Loucy (cell line): ENCODE data around the gene PCSK2.

Source experiments
- H2AFZ ChIP-seq: fragments of 200-600 bp; sonication (generic); 2 replicates; pipeline ENCODE4 v1.6.0; 2016; ENCODE audit warnings: antibody characterized with exemption, mild to moderate bottlenecking, low read length, moderate library complexity
- H3F3A ChIP-seq: fragments of 200-600 bp; 2 replicates; pipeline ENCODE4 v1.6.0; 2016; ENCODE audit warnings: antibody characterized with exemption, low read depth, mild to moderate bottlenecking
- H3K27me3 ChIP-seq: fragments of 200-600 bp; sonication (generic); 2 replicates; pipeline ENCODE4 v1.6.1; 2014; ENCODE audit warnings: low read length, mild to moderate bottlenecking; ENCODE audit not compliant: insufficient read depth, poor library complexity, severe bottlenecking
- H3K36me3 ChIP-seq: fragments of 200-600 bp; sonication (generic); 2 replicates; pipeline ENCODE4 v1.6.1; 2016; ENCODE audit warnings: low read length; ENCODE audit not compliant: insufficient read depth
- H3K4me1 ChIP-seq: fragments of 200-600 bp; sonication (generic); 2 replicates; pipeline ENCODE4 v1.5.1; 2014; ENCODE audit warnings: low read length, mild to moderate bottlenecking; ENCODE audit not compliant: insufficient read depth, poor library complexity, severe bottlenecking
- H3K4me2 ChIP-seq: fragments of 200-600 bp; sonication (generic); 2 replicates; pipeline ENCODE4 v1.6.0; 2014; ENCODE audit warnings: antibody characterized with exemption, low read length, low read depth, mild to moderate bottlenecking; ENCODE audit not compliant: poor library complexity, severe bottlenecking
- H3K4me3 ChIP-seq: fragments of 200-600 bp; sonication (generic); 2 replicates; pipeline ENCODE4 v1.5.1; 2014; ENCODE audit warnings: low read length, mild to moderate bottlenecking, mixed read lengths; ENCODE audit not compliant: poor library complexity, severe bottlenecking
- H3K79me2 ChIP-seq: fragments of 200-600 bp; sonication (generic); 2 replicates; pipeline ENCODE4 v1.6.1; 2014; ENCODE audit warnings: low read length; ENCODE audit not compliant: insufficient read depth
- H3K9ac ChIP-seq: fragments of 200-600 bp; sonication (generic); 2 replicates; pipeline ENCODE4 v1.6.0; 2014; ENCODE audit warnings: mild to moderate bottlenecking, low read depth, low read length, moderate library complexity; ENCODE audit not compliant: poor library complexity, severe bottlenecking
- H3K9me2 ChIP-seq: fragments of 200-600 bp; sonication (generic); replicated peaks from 2 replicates; pipeline ENCODE4 v1.6.1; 2016; ENCODE audit warnings: low read depth, low read length, mixed read lengths
- H3K9me3 ChIP-seq: fragments of 200-600 bp; sonication (generic); 2 replicates; pipeline ENCODE4 v1.6.1; 2014; ENCODE audit warnings: mild to moderate bottlenecking, antibody characterized with exemption, low read length, low read depth; ENCODE audit not compliant: insufficient read depth
- H4K20me1 ChIP-seq: fragments of 200-600 bp; sonication (generic); 2 replicates; pipeline ENCODE4 v1.6.0; 2014; ENCODE audit warnings: antibody characterized with exemption, low read length, mild to moderate bottlenecking; ENCODE audit not compliant: insufficient read depth, poor library complexity, severe bottlenecking
- CTCF ChIP-seq: fragments of 200-600 bp; sonication (generic); conservative IDR thresholded peaks from 2 replicates; pipeline ENCODE4 v1.5.1; 2014; ENCODE audit warnings: mild to moderate bottlenecking, antibody characterized with exemption, low read length
- EZH2phosphoT487 ChIP-seq: fragments of 200-600 bp; IDR thresholded peaks from 2 replicates; pipeline ENCODE4 v1.6.1; 2018; ENCODE audit warnings: antibody characterized with exemption, mild to moderate bottlenecking, moderate library complexity, borderline replicate concordance

PCSK2 gene

GRCh38 chr20:17468073-17468840 lies 241.4 kb downstream of the PCSK2 start:
- no peaks in the 10 kb centered on the region for H3K9me2 ChIP-seq
- no peak overlapping the region for H2AFZ ChIP-seq
- no peak overlapping the region for H3K4me3 ChIP-seq
- H4K20me1 ChIP-seq = no peaks in the 10 kb centered on the region
- no peaks in the 10 kb centered on the region for H3F3A ChIP-seq
- TF ChIP-seq EZH2phosphoT487 = no peak
- no peak for TF ChIP-seq CTCF
- no peak overlapping the region for H3K4me2 ChIP-seq
- H3K36me3 ChIP-seq = no peaks in the 10 kb centered on the region
- no peaks in the 10 kb centered on the region for H3K27me3 ChIP-seq
- H3K79me2 ChIP-seq = no peaks in the 10 kb centered on the region
- no peak overlapping the region for H3K9ac ChIP-seq
- no peaks in the 10 kb centered on the region for H3K4me1 ChIP-seq
- no peaks in the 10 kb centered on the region for H3K9me3 ChIP-seq

GRCh38 chr20:17469246-17470030 lies 242.6 kb downstream of the PCSK2 start:
- no peaks in the 10 kb centered on the region for H4K20me1 ChIP-seq
- H3K4me2 ChIP-seq = no peak overlapping the region
- no peaks in the 10 kb centered on the region for H3K27me3 ChIP-seq
- H3K9ac ChIP-seq = no peak overlapping the region
- H3K4me3 ChIP-seq = no peak overlapping the region
- H3K79me2 ChIP-seq = no peaks in the 10 kb centered on the region
- no peaks in the 10 kb centered on the region for H3F3A ChIP-seq
- TF ChIP-seq EZH2phosphoT487 (no peak), CTCF (no peak)
- no peak overlapping the region for H2AFZ ChIP-seq
- no peaks in the 10 kb centered on the region for H3K4me1 ChIP-seq
- H3K36me3 ChIP-seq = no peaks in the 10 kb centered on the region
- H3K9me3 ChIP-seq = no peaks in the 10 kb centered on the region
- H3K9me2 ChIP-seq = no peaks in the 10 kb centered on the region

- H3K9me3 ChIP-seq = no peaks in the 10 kb centered on the region
- H3K36me3 ChIP-seq = no peaks in the 10 kb centered on the region
- no peak overlapping the region for H3K4me2 ChIP-seq
- TF ChIP-seq EZH2phosphoT487 = no peak
- no peak for TF ChIP-seq CTCF
- no peak overlapping the region for H3K9ac ChIP-seq
- H3K9me2 ChIP-seq = no peaks in the 10 kb centered on the region
- no peak overlapping the region for H3K4me3 ChIP-seq
- H3K27me3 ChIP-seq = no peaks in the 10 kb centered on the region
- no peaks in the 10 kb centered on the region for H3K79me2 ChIP-seq
- H4K20me1 ChIP-seq = no peaks in the 10 kb centered on the region
- H3K4me1 ChIP-seq = no peaks in the 10 kb centered on the region
- no peaks in the 10 kb centered on the region for H3F3A ChIP-seq
- no peak overlapping the region for H2AFZ ChIP-seq
Observed at GRCh38 chr20:17470521-17470920, 243.7 kb downstream of the PCSK2 start.
